ENCODE data around the gene ARHGAP26. TPM values are rescaled to one million over a fixed set of nuclear protein-coding genes. Genes with fewer than 3 reads are reported as not detected.

ARHGAP26 gene
- total and polyA plus RNA-seq, 7 donors: 5.4 to 25.5 (median 19.1) TPM

DNA sequence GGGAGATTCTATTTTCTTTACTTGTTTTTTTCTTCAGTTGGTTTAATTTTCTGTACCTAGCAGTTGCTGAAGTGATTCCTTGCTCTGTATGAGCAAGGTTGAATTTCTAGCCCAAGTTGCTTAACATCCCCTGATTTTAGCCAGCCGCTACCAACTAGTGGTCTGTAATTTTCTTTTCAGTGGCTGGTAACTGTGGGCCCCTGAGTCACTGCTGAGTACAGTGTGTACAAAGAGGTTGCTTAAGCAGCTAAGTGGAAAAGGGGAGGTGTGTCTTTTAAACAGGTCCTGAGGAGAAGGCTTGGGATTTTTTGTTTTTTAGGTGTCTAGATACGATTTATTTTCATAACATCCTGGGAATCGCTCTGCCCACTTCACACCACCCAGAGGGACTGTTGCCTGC, 378.6 kb downstream of the ARHGAP26 start:
- H3K27ac ChIP-seq: peak overlapping the region; percentile 32 to 52 (median 50)
- no peak for TF ChIP-seq CTCF (IDR thresholded peaks at IDR 0.05)
- peak in 1 of 4 donors; percentile 36 for TF ChIP-seq POLR2AphosphoS5 (IDR thresholded peaks at IDR 0.05)
- DNase-seq: no peak

DNA sequence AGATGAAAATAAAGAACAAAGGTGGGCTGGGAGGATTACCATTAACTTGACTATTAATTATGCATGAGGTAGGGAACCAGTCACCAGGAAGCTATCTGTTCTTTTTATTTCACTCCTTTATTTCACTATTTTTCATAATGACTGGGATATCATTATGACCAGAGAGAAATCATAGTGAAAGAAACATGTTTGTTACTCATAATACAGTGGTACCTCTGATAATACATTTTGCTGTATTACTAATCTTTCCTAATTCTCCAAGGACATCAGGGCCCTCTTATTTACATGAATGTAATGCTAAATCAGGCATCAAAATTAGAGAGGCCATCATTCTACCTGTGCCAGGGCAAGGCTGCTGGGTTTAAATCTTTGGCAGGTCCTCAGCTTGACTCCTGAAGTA, 379.6 kb downstream of the ARHGAP26 start:
- TF ChIP-seq EP300 (IDR thresholded peaks at IDR 0.05) (no peak), CTCF (IDR thresholded peaks at IDR 0.05) (no peak), POLR2AphosphoS5 (IDR thresholded peaks at IDR 0.05) (no peak), POLR2A (IDR thresholded peaks at IDR 0.05) (no peak)
- H3K9me3 ChIP-seq: no peaks in the 10 kb centered on the region
- DNase-seq: no peak
- H3K4me3 ChIP-seq: no peak overlapping the region
- H3K27ac ChIP-seq: no peak overlapping the region
- peaks cover 0 to 51% (median 44%) of the 10 kb centered on the region in 4 donors for H3K4me1 ChIP-seq
- H3K36me3 ChIP-seq: no peaks in the 10 kb centered on the region
- no peaks in the 10 kb centered on the region for H3K27me3 ChIP-seq
- intact Hi-C loops (cut with DNase I): no loop called here

More for the DNA sequence above, 378.6 kb downstream of the ARHGAP26 start:
- Histone ChIP-seq H3K27me3 (no peaks in the 10 kb centered on the region), H3K4me1 (peaks cover 0 to 43% (median 36%) of the 10 kb centered on the region in 4 donors), H3K36me3 (no peaks in the 10 kb centered on the region), H3K4me3 (no peak overlapping the region), H3K9me3 (no peaks in the 10 kb centered on the region)
- intact Hi-C loops (cut with DNase I): no loop called here
- WGBS, 2 donors: 94 to 97% methylated on average over 3 of the region's 3 CpGs

DNA sequence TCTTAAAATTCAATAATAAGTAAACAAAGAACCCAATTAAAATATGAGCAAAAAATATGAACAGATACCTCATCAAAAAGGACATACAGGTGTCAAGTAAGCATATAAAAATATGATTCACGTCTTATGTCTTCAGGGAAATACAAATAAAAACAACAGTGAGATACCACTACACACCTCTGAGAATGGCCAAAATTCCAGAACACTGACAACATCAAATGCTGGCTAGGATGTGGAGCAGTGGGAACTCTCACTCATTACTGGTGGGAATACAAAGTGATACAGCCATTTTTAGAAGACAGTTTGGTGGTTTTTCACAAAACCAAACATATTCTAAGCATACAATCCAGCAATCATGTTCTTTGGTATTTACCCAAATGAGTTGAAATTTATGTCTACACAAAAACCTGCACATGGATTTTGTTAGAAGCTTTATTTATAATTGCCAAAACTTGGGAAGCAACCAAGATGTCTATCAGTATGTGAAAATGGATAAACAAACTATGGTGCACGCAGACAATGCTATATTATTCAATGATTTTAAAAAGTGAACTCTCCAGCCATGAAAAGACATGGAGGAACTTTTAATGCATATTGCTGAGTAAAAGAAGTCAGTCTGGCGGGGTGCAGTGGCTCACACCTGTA, 381.0 kb downstream of the ARHGAP26 start:
- Histone ChIP-seq H3K9me3 (no peaks in the 10 kb centered on the region), H3K4me3 (no peak overlapping the region), H3K36me3 (no peaks in the 10 kb centered on the region), H3K4me1 (peaks cover 0 to 51% (median 46%) of the 10 kb centered on the region in 4 donors), H3K27ac (no peak overlapping the region), H3K27me3 (no peaks in the 10 kb centered on the region)
- intact Hi-C loops (cut with DNase I): no loop called here
- DNase-seq: no peak
- TF ChIP-seq POLR2A (IDR thresholded peaks at IDR 0.05) (no peak), EP300 (IDR thresholded peaks at IDR 0.05) (no peak), POLR2AphosphoS5 (IDR thresholded peaks at IDR 0.05) (no peak), CTCF (IDR thresholded peaks at IDR 0.05) (no peak)
- 92 to 95% methylated on average over 3 of the region's 3 CpGs for WGBS, 2 donors

DNA sequence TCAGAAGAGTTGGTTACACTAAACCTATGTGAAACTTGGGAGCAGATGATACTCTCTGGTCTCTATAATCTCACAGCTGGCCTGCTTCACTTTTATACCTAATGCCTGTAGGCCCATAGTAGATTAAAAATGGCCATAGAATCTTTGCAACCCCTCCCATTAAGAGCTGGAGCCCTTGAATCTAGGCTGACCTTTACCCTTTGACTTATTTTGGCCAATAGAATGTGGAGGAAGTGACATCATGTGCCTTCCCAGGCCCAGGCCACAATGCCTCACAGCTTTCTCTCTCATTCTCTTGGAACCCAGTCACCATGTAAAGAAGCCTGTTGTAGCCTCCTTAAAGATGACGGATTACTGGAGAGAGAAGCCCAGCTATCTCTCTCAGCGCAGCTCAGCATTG, 382.3 kb downstream of the ARHGAP26 start:
- Histone ChIP-seq H3K4me1 (peaks cover 0 to 49% (median 39%) of the 10 kb centered on the region in 4 donors), H3K27ac (peak overlapping the region in 1 of 4 donors; percentile 69), H3K9me3 (no peaks in the 10 kb centered on the region), H3K36me3 (no peaks in the 10 kb centered on the region), H3K4me3 (no peak overlapping the region), H3K27me3 (no peaks in the 10 kb centered on the region)
- 98% methylated on average over 2 of the region's 2 CpGs for WGBS, 2 donors
- intact Hi-C loops (cut with DNase I): no loop called here
- TF ChIP-seq POLR2AphosphoS5 (IDR thresholded peaks at IDR 0.05) (no peak), CTCF (IDR thresholded peaks at IDR 0.05) (no peak), EP300 (IDR thresholded peaks at IDR 0.05) (no peak), POLR2A (IDR thresholded peaks at IDR 0.05) (no peak)
- no peak for DNase-seq

Data from sigmoid colon (tissue), 7 donors.